Esophagus squamous epithelium (tissue), 5 donors: ENCODE measurements around the gene ADTRP. TPM values are rescaled to one million over a fixed set of nuclear protein-coding genes. Genes with fewer than 3 reads are reported as not detected.

Experiments
- DNase-seq: peaks from one replicate; lab custom pipeline; 2025; lab: John Stamatoyannopoulos, UW
- H3K27ac ChIP-seq, 4 donors: fragments of 200-600 bp; sonication (generic); one replicate each; pipeline ENCODE4 v1.5.1; 2016 to 2019; ENCODE audit warnings: mild to moderate bottlenecking in 1 of 4
- H3K27me3 ChIP-seq, 4 donors: fragments of 200-600 bp; sonication (generic); 1 replicate in 3 of 4; 2 replicates in 1 of 4; pipeline versions ENCODE4 v1.5.1 to v1.6.0; 2017 to 2021; ENCODE audit warnings: antibody characterized with exemption in 1 of 4
- H3K36me3 ChIP-seq, 3 donors: fragments of 200-600 bp; sonication (generic); one replicate each; pipeline ENCODE4 v1.5.1; 2016 to 2019
- H3K4me1 ChIP-seq, 3 donors: fragments of 200-600 bp; sonication (generic); one replicate each; pipeline ENCODE4 v1.5.1; 2017 to 2019
- H3K4me3 ChIP-seq, 4 donors: fragments of 200-600 bp; sonication (generic); 1 replicate in 3 of 4; 2 replicates in 1 of 4; pipeline ENCODE4 v1.5.1; 2016 to 2019; ENCODE audit warnings: mild to moderate bottlenecking in 2 of 4, moderate library complexity in 1 of 4
- H3K9me3 ChIP-seq, 3 donors: fragments of 200-600 bp; sonication (generic); one replicate each; pipeline ENCODE4 v1.5.1; 2016 to 2019
- POLR2A ChIP-seq, 4 donors: fragments of 450-650 bp; IDR thresholded peaks; one replicate each; pipeline ENCODE4 v1.6.1; 2017; ENCODE audit warnings: antibody characterized with exemption in 4 of 4, mild to moderate bottlenecking in 4 of 4, moderate library complexity in 3 of 4
- WGBS, 2 donors: methylation state at CpG; one replicate each; pipeline ENCODE4 v1.1.5; 2018; 5-methylcytosine and 5-hydroxymethylcytosine counted together
- intact Hi-C: fragments of 100-400 bp; cut with DNase I; formaldehyde crosslinking; loops from one replicate; pipeline ENCODE4 v1.15.0; 2022
- total RNA-seq, 4 donors: library from RNA; depleted of rRNA; stranded (reverse); fragments of >200 nt; gene quantifications; one replicate each; pipeline ENCODE4 v1.1.0, GENCODE V29; 2016
- TF ChIP-seq, protein P1 (sequence below), 6 experiments: fragments of 450-650 bp in 4 of 6; fragments of 200-600 bp in 2 of 6; sonication (generic) in 2 of 6; IDR thresholded peaks; one replicate each; pipeline ENCODE4 v1.5.1; 2016 to 2019; ENCODE audit warnings: antibody characterized with exemption in 6 of 6, mild to moderate bottlenecking in 4 of 6, moderate library complexity in 4 of 6
- donor health status: DM: yes; HTN: yes; CAD: no.

Gene ADTRP
- total RNA-seq, 4 donors from 2014 or later = 0.76 to 2.5 (median 1.6) TPM

DNA sequence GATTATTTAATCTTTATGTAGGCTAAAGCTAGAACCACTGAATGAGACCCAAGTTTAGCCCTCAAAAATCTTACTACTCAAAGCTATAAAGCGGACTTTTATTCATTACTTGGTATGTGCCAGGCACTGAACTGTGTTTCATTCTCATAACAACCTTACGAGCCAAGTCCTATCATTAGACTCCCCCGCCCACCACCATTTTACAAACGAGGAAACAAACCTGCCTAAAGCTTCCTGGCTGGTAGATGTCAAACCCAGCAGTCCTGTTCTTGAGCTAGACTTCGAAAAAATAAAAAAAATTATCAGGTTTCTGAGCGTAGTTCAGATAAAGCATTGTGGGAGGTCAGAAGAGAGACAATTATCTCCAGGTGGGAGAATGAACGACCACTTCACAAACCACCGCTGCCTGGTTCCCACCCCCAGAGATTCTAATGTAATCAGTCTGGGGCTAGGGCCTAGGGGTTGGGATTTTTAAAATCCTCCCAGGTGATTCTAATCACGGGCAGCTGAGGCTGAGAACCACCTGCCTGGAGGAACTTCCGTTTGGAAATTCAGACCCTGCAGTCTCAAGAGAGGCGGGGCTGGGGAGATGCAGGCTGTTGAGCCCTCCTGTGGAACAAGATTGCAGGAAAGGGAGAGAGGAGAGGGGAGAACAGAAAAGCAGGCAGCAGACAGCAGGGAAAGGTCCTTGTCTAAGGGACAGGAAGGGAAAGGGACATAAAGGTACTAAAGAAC lies 8.6 kb downstream of the ADTRP start:
- no peak for DNase-seq
- H3K36me3 ChIP-seq = no peaks in the 10 kb centered on the region
- WGBS, 2 donors = 33 to 49% methylated on average over 10 to 11 of the region's 11 CpGs
- H3K27me3 ChIP-seq = no peaks in the 10 kb centered on the region
- peak overlapping the region in 2 of 4 donors; percentile 4 to 41 for H3K4me3 ChIP-seq
- no peaks in the 10 kb centered on the region for H3K9me3 ChIP-seq
- H3K4me1 ChIP-seq = peaks cover 29 to 64% (median 47%) of the 10 kb centered on the region in 3 donors
- intact Hi-C loops = no loop called here
- H3K27ac ChIP-seq = peak overlapping the region; percentile 78 to 95 (median 92)
- TF ChIP-seq, protein P1, sequence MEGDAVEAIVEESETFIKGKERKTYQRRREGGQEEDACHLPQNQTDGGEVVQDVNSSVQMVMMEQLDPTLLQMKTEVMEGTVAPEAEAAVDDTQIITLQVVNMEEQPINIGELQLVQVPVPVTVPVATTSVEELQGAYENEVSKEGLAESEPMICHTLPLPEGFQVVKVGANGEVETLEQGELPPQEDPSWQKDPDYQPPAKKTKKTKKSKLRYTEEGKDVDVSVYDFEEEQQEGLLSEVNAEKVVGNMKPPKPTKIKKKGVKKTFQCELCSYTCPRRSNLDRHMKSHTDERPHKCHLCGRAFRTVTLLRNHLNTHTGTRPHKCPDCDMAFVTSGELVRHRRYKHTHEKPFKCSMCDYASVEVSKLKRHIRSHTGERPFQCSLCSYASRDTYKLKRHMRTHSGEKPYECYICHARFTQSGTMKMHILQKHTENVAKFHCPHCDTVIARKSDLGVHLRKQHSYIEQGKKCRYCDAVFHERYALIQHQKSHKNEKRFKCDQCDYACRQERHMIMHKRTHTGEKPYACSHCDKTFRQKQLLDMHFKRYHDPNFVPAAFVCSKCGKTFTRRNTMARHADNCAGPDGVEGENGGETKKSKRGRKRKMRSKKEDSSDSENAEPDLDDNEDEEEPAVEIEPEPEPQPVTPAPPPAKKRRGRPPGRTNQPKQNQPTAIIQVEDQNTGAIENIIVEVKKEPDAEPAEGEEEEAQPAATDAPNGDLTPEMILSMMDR (IDR thresholded peaks at IDR 0.05) = no peak
- TF ChIP-seq POLR2A (IDR thresholded peaks at IDR 0.05) = no peak

DNA sequence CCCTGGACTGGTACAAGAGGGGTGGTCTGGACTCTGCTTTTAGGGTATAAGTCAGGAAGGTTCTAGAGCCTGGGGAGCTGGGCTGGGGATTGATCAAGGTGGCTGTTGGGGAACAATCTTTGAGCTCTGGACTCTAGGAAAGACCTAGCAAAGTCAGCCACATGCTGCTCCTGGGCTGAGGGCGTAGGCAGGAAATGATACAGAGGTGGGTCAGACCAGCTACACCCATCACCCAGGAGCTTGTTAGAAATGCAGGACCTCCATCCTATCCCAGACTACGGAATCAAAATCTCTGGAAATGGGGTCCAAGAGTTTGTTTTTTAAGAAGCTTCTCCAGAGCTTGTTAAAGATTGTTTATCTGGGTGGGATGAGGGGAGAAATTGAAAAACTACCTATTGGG lies 9.4 kb downstream of the ADTRP start:
- intact Hi-C loops = no loop called here
- 65 to 78% methylated on average over 2 of the region's 2 CpGs for WGBS, 2 donors

DNA sequence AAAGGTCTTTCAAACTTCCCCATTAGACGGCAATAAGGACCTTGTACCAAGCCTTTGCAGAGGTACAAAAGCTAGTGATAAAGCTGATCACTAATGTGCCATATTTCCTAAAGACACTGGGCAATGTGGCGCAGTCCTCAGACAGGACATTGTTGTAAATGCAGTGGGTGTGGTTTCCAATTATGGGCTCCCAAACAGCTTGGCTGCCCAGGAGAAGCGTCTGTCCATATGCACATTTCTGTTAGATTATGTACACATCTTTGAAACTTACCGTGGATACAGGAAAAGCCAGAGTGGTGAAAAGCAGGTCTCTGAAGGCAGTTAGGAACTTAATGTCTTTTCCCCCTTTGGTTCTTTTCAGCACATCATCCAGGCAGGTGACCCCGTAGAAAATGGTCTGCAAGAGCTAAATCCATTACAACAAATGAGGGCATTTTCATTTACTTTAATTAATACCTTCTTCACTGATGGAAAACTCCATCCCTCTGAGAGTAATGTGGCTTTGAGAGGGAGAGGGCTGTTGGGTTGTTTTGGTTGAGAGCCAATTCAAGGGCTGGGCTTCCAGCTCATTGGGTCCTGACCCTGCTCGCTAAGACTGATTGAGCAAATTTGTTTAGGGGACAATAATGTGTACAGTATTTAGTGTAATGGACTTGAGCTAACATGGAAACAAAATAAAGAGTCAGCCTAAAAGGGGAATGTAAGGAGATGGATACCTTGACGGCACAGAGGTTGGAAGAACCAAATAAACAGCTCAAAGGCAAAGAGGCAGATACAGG lies 10.4 kb downstream of the ADTRP start:
- TF ChIP-seq, protein P1 (IDR thresholded peaks at IDR 0.05) = no peak
- no peak for TF ChIP-seq POLR2A (IDR thresholded peaks at IDR 0.05)
- Histone ChIP-seq H3K27ac (no peak overlapping the region), H3K4me3 (no peak overlapping the region), H3K36me3 (no peaks in the 10 kb centered on the region), H3K27me3 (no peaks in the 10 kb centered on the region), H3K4me1 (peaks cover 29 to 76% (median 53%) of the 10 kb centered on the region in 3 donors), H3K9me3 (no peaks in the 10 kb centered on the region)
- DNase-seq = no peak
- WGBS, 2 donors = 88 to 95% methylated on average over 7 of the region's 7 CpGs
- intact Hi-C loops = no loop called here

More for the DNA sequence above, 9.4 kb downstream of the ADTRP start:
- Histone ChIP-seq H3K4me1 (peaks cover 29 to 68% (median 47%) of the 10 kb centered on the region in 3 donors), H3K27ac (peak overlapping the region in 2 of 4 donors; percentile 91 to 92), H3K9me3 (no peaks in the 10 kb centered on the region), H3K36me3 (no peaks in the 10 kb centered on the region), H3K4me3 (no peak overlapping the region), H3K27me3 (no peaks in the 10 kb centered on the region)
- no peak for DNase-seq
- no peak for TF ChIP-seq POLR2A (IDR thresholded peaks at IDR 0.05)
- TF ChIP-seq, protein P1 (IDR thresholded peaks at IDR 0.05) = no peak

GRCh38 chr6:11767458-11767857 lies 11.1 kb downstream of the ADTRP start:
- TF ChIP-seq, protein P1 (IDR thresholded peaks at IDR 0.05) = no peak
- no peak for TF ChIP-seq POLR2A (IDR thresholded peaks at IDR 0.05)
- Histone ChIP-seq H3K27ac (peak overlapping the region in 1 of 4 donors; percentile 59), H3K9me3 (no peaks in the 10 kb centered on the region), H3K4me3 (no peak overlapping the region), H3K36me3 (no peaks in the 10 kb centered on the region), H3K27me3 (no peaks in the 10 kb centered on the region), H3K4me1 (peaks cover 30 to 76% (median 53%) of the 10 kb centered on the region in 3 donors)
- DNase-seq = no peak
- intact Hi-C loops = no loop called here
- WGBS, 2 donors = 76 to 80% methylated on average over 2 of the region's 2 CpGs
